Suprapubic skin (tissue), 4 donors: ENCODE results near the gene ITPK1. TPM values are rescaled to one million over a fixed set of nuclear protein-coding genes. Genes with fewer than 3 reads are reported as not detected.

Source experiments
- DNase-seq, 2 donors: peaks; one replicate each; pipeline ENCODE4 v3.0.0-alpha.2; 2019; ENCODE audit warnings: low spot score in 2 of 2
- H3K27ac ChIP-seq: fragments of 200-600 bp; sonication (generic); one replicate; pipeline ENCODE4 v1.5.1; 2019
- H3K27me3 ChIP-seq: fragments of 200-600 bp; sonication (generic); one replicate; pipeline ENCODE4 v1.5.1; 2019
- H3K36me3 ChIP-seq: fragments of 200-600 bp; sonication (generic); one replicate; pipeline ENCODE4 v1.5.1; 2019
- H3K4me1 ChIP-seq: fragments of 200-600 bp; sonication (generic); one replicate; pipeline ENCODE4 v1.5.1; 2019
- H3K4me3 ChIP-seq: fragments of 200-600 bp; sonication (generic); one replicate; pipeline ENCODE4 v1.5.1; 2019; ENCODE audit warnings: mild to moderate bottlenecking
- H3K9me3 ChIP-seq: fragments of 200-600 bp; sonication (generic); one replicate; pipeline ENCODE4 v1.5.1; 2019
- CTCF ChIP-seq, 2 donors: fragments of 200-600 bp in 1 of 2; fragments of 450-650 bp in 1 of 2; sonication (generic) in 1 of 2; IDR thresholded peaks; one replicate each; pipeline ENCODE4 v1.5.1; 2016 to 2019; ENCODE audit warnings: antibody characterized with exemption in 2 of 2, mild to moderate bottlenecking in 1 of 2, moderate library complexity in 1 of 2
- EP300 ChIP-seq: sonication (generic); formaldehyde crosslinking; IDR thresholded peaks from one replicate; pipeline ENCODE4 v1.6.1; 2017; ENCODE audit warnings: antibody characterized with exemption
- POLR2A ChIP-seq, 2 donors: fragments of 450-650 bp; IDR thresholded peaks; one replicate each; pipeline ENCODE4 v1.6.1; 2017; ENCODE audit warnings: antibody characterized with exemption in 2 of 2, mild to moderate bottlenecking in 2 of 2, moderate library complexity in 2 of 2
- POLR2AphosphoS5 ChIP-seq, 3 donors: sonication (generic); formaldehyde crosslinking; IDR thresholded peaks; one replicate each; pipeline ENCODE4 v1.6.1; 2017; ENCODE audit warnings: antibody characterized with exemption in 3 of 3
- WGBS: methylation state at CpG from one replicate; pipeline ENCODE4 v1.1.5; 2018; 5-methylcytosine and 5-hydroxymethylcytosine counted together
- total RNA-seq, 4 donors: library from RNA; depleted of rRNA; stranded (reverse); fragments of >200 nt; gene quantifications; one replicate each; pipeline ENCODE4 v1.1.0, GENCODE V29; 2016

The ITPK1 gene
- total RNA-seq, 4 donors from 2014 or later = 29.9 to 33.6 (median 32.2) TPM

- H3K9me3 ChIP-seq = no peaks in the 10 kb centered on the region
- 66% methylated on average over 8 of the region's 8 CpGs for WGBS
- no peaks in the 10 kb centered on the region for H3K27me3 ChIP-seq
- no peak overlapping the region for H3K4me3 ChIP-seq
- H3K36me3 ChIP-seq = no peaks in the 10 kb centered on the region
- TF ChIP-seq EP300 = no peak
- TF ChIP-seq CTCF (IDR thresholded peaks at IDR 0.05) = no peak
- TF ChIP-seq POLR2A (IDR thresholded peaks at IDR 0.05) = no peak
- TF ChIP-seq POLR2AphosphoS5 (IDR thresholded peaks at IDR 0.05) = no peak
- H3K4me1 ChIP-seq = no peaks in the 10 kb centered on the region
- no peak for DNase-seq
- no peak overlapping the region for H3K27ac ChIP-seq
Measured at GRCh38 chr14:93156693-93157369, 41.1 kb upstream of the ITPK1 start.

GRCh38 chr14:93155667-93156066 lies 39.9 kb upstream of the ITPK1 start:
- WGBS = 69% methylated on average over 2 of the region's 2 CpGs
- Histone ChIP-seq H3K4me3 (no peak overlapping the region), H3K4me1 (peaks cover 4% of the 10 kb centered on the region), H3K27me3 (no peaks in the 10 kb centered on the region), H3K9me3 (no peaks in the 10 kb centered on the region), H3K27ac (no peak overlapping the region), H3K36me3 (no peaks in the 10 kb centered on the region)
- TF ChIP-seq POLR2A (IDR thresholded peaks at IDR 0.05) (no peak), EP300 (no peak), POLR2AphosphoS5 (IDR thresholded peaks at IDR 0.05) (no peak), CTCF (IDR thresholded peaks at IDR 0.05) (no peak)
- no peak for DNase-seq

GRCh38 chr14:93153121-93153520 lies 37.4 kb upstream of the ITPK1 start:
- no peaks in the 10 kb centered on the region for H3K9me3 ChIP-seq
- 80% methylated on average over 7 of the region's 7 CpGs for WGBS

GRCh38 chr14:93150227-93151208 lies 34.8 kb upstream of the ITPK1 start:
- Histone ChIP-seq H3K9me3 (no peaks in the 10 kb centered on the region), H3K27me3 (no peaks in the 10 kb centered on the region), H3K4me3 (no peak overlapping the region), H3K4me1 (peaks cover 8% of the 10 kb centered on the region), H3K36me3 (no peaks in the 10 kb centered on the region), H3K27ac (no peak overlapping the region)
- DNase-seq = no peak
- TF ChIP-seq POLR2AphosphoS5 (IDR thresholded peaks at IDR 0.05) = no peak
- TF ChIP-seq EP300 = no peak
- TF ChIP-seq CTCF (IDR thresholded peaks at IDR 0.05) = no peak
- WGBS = 31% methylated on average over 16 of the region's 16 CpGs

More at GRCh38 chr14:93153121-93153520, 37.4 kb upstream of the ITPK1 start:
- DNase-seq = no peak
- TF ChIP-seq POLR2A (IDR thresholded peaks at IDR 0.05) = no peak
- TF ChIP-seq EP300 = no peak
- TF ChIP-seq CTCF (IDR thresholded peaks at IDR 0.05) = no peak
- H3K36me3 ChIP-seq = no peaks in the 10 kb centered on the region
- no peaks in the 10 kb centered on the region for H3K27me3 ChIP-seq
- H3K27ac ChIP-seq = no peak overlapping the region
- H3K4me1 ChIP-seq = peaks cover 8% of the 10 kb centered on the region
- H3K4me3 ChIP-seq = no peak overlapping the region

GRCh38 chr14:93148979-93149378 lies 33.3 kb upstream of the ITPK1 start:
- WGBS = 95% methylated on average over 8 of the region's 8 CpGs

More at GRCh38 chr14:93148979-93149378, 33.3 kb upstream of the ITPK1 start:
- Histone ChIP-seq H3K4me1 (peaks cover 8% of the 10 kb centered on the region), H3K4me3 (no peak overlapping the region), H3K27ac (no peak overlapping the region), H3K9me3 (no peaks in the 10 kb centered on the region), H3K27me3 (no peaks in the 10 kb centered on the region), H3K36me3 (no peaks in the 10 kb centered on the region)
- TF ChIP-seq CTCF (IDR thresholded peaks at IDR 0.05) = no peak
- TF ChIP-seq POLR2A (IDR thresholded peaks at IDR 0.05) = no peak
- DNase-seq = no peak
